Measurements from ENCODE around the gene PIP5K1B. TPM values are rescaled to one million over a fixed set of nuclear protein-coding genes. Genes with fewer than 3 reads are reported as not detected.

Gene PIP5K1B
- total and polyA plus RNA-seq, 2 experiments from 2014 or later = 3.2 to 5.0 TPM

DNA sequence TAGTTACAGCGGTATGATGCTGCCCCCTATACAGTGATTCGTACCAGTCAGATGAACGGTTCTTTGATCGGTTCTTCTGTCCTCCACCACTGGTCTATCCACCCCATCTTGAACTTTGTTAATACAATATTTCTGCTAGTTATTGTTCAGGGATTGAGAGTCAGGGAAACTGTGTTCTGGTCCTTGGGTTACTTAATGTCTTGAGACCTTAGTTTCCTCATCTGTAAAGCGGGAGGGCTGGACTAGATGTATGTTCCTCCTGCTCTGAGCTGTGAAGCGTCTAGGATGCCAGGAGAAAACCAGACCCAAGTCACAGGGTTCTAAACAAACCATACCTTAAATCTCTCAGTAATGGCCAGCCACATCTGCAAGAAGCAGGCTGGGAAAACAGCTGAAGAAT, 1.4 kb upstream of the PIP5K1B start:
- Histone ChIP-seq H3K4me3 (no peak overlapping the region), H3K4me1 (ENCODE audit: low read depth) (no peaks in the 10 kb centered on the region), H3K27me3 (peaks cover 52% of the 10 kb centered on the region), H3K27ac (no peak overlapping the region), H3K36me3 (no peaks in the 10 kb centered on the region), H3K9me3 (ENCODE audit: low read depth) (no peaks in the 10 kb centered on the region)
- DNase-seq (ENCODE audit: low read depth in 1 of 2, low spot score in 1 of 2) = no peak
- TF ChIP-seq, protein P1, sequence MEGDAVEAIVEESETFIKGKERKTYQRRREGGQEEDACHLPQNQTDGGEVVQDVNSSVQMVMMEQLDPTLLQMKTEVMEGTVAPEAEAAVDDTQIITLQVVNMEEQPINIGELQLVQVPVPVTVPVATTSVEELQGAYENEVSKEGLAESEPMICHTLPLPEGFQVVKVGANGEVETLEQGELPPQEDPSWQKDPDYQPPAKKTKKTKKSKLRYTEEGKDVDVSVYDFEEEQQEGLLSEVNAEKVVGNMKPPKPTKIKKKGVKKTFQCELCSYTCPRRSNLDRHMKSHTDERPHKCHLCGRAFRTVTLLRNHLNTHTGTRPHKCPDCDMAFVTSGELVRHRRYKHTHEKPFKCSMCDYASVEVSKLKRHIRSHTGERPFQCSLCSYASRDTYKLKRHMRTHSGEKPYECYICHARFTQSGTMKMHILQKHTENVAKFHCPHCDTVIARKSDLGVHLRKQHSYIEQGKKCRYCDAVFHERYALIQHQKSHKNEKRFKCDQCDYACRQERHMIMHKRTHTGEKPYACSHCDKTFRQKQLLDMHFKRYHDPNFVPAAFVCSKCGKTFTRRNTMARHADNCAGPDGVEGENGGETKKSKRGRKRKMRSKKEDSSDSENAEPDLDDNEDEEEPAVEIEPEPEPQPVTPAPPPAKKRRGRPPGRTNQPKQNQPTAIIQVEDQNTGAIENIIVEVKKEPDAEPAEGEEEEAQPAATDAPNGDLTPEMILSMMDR (IDR thresholded peaks at IDR 0.05; ENCODE audit: low read depth, low read length) = no peak

DNA sequence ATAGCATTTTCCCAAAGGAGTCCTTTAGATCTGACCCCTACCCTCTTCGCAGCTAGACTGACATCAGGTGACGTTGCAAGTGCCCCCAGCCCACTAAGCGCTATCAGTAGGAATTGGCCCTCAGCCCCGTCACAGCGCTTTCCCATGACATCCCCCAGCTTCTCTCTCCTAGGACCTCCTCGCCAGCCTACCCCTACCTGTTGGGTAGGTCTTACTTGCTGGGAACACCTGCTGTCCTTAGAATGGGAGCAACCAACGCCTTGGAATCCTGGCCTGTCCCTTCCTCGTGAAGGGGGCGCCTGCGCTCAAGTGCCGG, 584 bp upstream of the PIP5K1B start:
- DNase-seq (ENCODE audit: low read depth in 1 of 2, low spot score in 1 of 2) = peak in 1 of 2 donors; percentile 10
- Histone ChIP-seq H3K4me1 (ENCODE audit: low read depth) (no peaks in the 10 kb centered on the region), H3K4me3 (peak overlapping the region; percentile 97), H3K27ac (peak overlapping the region; percentile 85), H3K36me3 (no peaks in the 10 kb centered on the region), H3K27me3 (peaks cover 55% of the 10 kb centered on the region), H3K9me3 (ENCODE audit: low read depth) (no peaks in the 10 kb centered on the region)
- TF ChIP-seq, protein P1 (IDR thresholded peaks at IDR 0.05; ENCODE audit: low read depth, low read length) = no peak

DNA sequence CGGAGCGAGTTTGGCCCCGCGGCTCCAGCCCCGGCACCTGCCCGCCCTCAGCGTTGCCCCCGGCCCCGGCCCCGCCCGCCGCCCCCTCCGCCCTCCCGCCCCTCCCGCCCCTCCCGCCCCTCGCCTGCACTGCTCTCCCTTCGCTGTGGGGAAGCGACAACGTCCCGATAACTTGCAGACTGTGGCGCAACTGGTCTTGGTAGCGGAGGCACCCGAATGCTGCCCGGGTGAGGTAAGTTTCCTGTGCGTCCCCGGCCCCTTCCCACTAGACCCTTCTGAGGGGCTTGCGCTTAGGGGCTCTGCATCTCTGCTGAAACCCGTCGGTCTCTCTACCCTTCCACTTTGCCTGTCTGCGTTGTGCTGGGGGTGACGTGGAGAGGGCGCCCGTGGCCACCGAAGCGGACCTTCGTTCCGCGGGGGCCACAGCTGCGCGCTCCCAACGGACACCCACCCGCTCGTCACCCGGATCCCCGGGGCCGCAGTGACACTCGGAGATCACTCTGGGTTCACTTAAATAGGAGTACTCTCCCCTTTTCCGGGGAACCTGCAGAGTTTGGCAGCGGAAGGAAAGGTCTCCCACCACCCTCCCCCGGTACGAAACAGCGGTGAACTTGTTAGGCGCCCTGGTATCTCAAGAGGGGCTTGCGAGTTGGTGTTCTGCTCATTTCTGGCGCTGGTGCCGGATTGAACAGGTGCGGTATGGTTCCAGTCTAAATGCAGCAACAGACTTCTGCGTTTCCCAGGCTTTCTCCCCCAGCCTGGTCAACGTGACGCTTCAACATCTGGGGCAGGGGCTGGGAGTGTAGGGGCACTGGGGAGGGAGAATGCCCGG, 707 bp downstream of the PIP5K1B start:
- Histone ChIP-seq H3K36me3 (no peaks in the 10 kb centered on the region), H3K9me3 (ENCODE audit: low read depth) (no peaks in the 10 kb centered on the region), H3K4me3 (peak overlapping the region; percentile 97), H3K27ac (peak overlapping the region; percentile 85), H3K27me3 (peaks cover 55% of the 10 kb centered on the region), H3K4me1 (ENCODE audit: low read depth) (no peaks in the 10 kb centered on the region)
- TF ChIP-seq, protein P1 (IDR thresholded peaks at IDR 0.05; ENCODE audit: low read depth, low read length) = no peak
- DNase-seq (ENCODE audit: low read depth in 1 of 2, low spot score in 1 of 2) = peak; percentile 12 to 35

DNA sequence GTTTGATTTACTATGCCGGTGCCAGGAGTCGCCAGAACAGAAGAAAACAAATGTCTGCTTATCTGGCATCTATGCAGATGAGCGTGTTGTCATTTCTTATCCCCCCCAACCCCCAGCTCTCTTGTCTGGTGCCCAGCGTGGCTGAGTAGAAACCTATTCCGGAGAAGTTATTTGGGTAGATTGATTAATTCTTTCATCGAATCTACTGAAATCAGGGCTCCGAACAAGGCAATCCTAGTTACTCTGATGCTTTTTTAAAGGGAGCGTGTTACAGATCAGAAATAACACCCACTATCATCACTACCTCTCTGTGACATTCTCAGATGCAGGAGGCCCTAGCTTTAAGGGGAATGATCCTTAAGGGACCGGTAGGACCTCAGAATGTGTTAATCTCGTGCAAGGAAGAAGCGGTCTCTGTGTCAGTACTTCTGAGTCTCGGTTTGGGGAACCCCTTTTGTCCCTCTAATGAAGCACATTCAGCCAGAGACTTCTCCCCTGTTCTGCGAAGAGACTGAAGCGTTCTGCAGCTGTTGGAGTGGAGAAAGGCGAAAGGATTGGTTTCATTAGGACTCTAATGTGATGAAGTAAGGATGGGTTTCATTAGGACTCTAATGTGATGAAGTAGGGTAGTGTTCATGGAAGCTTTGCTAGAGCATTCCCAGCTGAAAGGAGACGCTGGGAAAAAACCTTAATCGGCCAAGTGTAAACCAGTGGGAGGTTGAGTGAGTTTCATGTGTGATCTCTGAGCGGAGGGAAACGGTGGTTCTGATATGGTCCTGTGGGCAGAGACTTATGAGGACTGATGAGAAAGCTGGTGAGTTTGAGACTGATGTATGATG, 1.5 kb downstream of the PIP5K1B start:
- Histone ChIP-seq H3K27ac (no peak overlapping the region), H3K27me3 (peaks cover 53% of the 10 kb centered on the region)
- TF ChIP-seq, protein P1 (IDR thresholded peaks at IDR 0.05; ENCODE audit: low read depth, low read length) = no peak

DNA sequence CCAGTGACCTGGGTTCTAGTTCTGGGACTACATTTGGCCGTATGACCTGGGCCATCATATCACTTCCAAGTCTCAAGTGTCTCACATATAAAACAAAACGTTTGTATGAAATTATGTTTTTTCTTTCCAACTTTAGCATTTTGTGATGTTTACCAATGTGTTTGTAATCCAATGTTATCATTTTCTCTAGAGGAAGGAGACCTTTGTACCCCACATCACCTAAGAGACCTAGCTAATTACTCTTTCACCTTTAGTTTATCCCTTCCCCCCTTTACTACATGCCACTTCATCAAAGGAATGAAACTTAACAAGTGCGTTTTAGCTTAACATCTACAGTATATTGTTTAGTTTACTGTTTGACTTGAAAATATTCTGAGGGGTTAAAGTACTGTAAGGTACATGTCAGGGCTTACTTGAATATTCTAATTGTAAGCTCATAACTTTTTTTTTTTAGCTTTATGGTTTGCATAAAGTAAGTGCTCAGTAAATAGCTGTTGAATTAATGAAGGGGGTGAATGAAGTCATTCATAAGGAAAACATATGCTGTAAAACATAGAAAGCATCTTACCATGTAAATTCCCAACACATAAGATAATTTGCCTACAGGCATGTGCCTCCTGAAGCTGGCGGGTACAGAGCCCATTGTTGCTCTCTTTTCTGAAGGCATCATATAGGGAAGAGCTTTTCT, 2.9 kb downstream of the PIP5K1B start:
- Histone ChIP-seq H3K36me3 (no peaks in the 10 kb centered on the region), H3K4me3 (no peak overlapping the region), H3K9me3 (ENCODE audit: low read depth) (no peaks in the 10 kb centered on the region), H3K27me3 (peaks cover 41% of the 10 kb centered on the region), H3K4me1 (ENCODE audit: low read depth) (no peaks in the 10 kb centered on the region), H3K27ac (no peak overlapping the region)
- TF ChIP-seq, protein P1 (IDR thresholded peaks at IDR 0.05; ENCODE audit: low read depth, low read length) = no peak
- DNase-seq (ENCODE audit: low read depth in 1 of 2, low spot score in 1 of 2) = no peak

More for the DNA sequence above, 1.5 kb downstream of the PIP5K1B start:
- Histone ChIP-seq H3K4me3 (peak overlapping the region; percentile 97), H3K9me3 (ENCODE audit: low read depth) (no peaks in the 10 kb centered on the region), H3K36me3 (no peaks in the 10 kb centered on the region), H3K4me1 (ENCODE audit: low read depth) (no peaks in the 10 kb centered on the region)
- DNase-seq (ENCODE audit: low read depth in 1 of 2, low spot score in 1 of 2) = peak in 1 of 2 donors; percentile 3

Data from cardiac muscle cell (in vitro differentiated cells and primary cell).